Endothelial cell of umbilical vein (primary cell): ENCODE results near the gene IQCN. TPM values are rescaled to one million over a fixed set of nuclear protein-coding genes. Genes with fewer than 3 reads are reported as not detected.

Experiments used
- BruUV-seq: library from RNA; stranded (reverse); fragments of 400-500 nt; replicated peaks from 2 replicates; lab custom pipeline; 2021; lab: Mats Ljungman, UMichigan
- CTCF ChIA-PET: fragments of 300-600, 350-600 bp; sonication (Branson Sonifier 250); formaldehyde crosslinking; loops from one replicate; lab custom pipeline; 2021; ENCODE audit warnings: antibody characterized with exemption, inconsistent platforms; lab: Charles Lee
- POLR2A ChIA-PET: fragments of 300-600, 350-600 bp; sonication (Branson Sonifier 250); formaldehyde crosslinking; loops from one replicate; lab custom pipeline; 2021; ENCODE audit warnings: antibody characterized with exemption, inconsistent platforms; lab: Charles Lee
- DNase-seq: peaks from one replicate; pipeline ENCODE4 v3.0.0-alpha.2; 2011; ENCODE audit warnings: low read depth, low spot score
- FAIRE-seq: peaks from 2 replicates; lab custom pipeline; 2011; peaks lifted over from hg19 to GRCh38; lab: Jason Lieb, UNC
- H2AFZ ChIP-seq: 2 replicates; pipeline ENCODE4 v1.6.0; 2012; ENCODE audit warnings: low read depth, low read length, control low read depth, inconsistent platforms
- H3K27ac ChIP-seq: 2 replicates; pipeline ENCODE4 v1.5.1; 2011; ENCODE audit warnings: low read depth, mild to moderate bottlenecking, control low read depth, low read length, moderate library complexity; ENCODE audit not compliant: insufficient read depth
- H3K27me3 ChIP-seq, 2 experiments: 2 replicates each; pipeline versions ENCODE4 v1.6.0 to v1.6.1; 2011; ENCODE audit warnings: low read length in 2 of 2, mixed read lengths in 1 of 2; ENCODE audit not compliant: control insufficient read depth in 2 of 2, insufficient read depth in 2 of 2
- H3K36me3 ChIP-seq, 2 experiments: 2 replicates in 1 of 2; 3 replicates in 1 of 2; pipeline ENCODE4 v1.5.1; 2011; ENCODE audit warnings: low read length in 2 of 2, mild to moderate bottlenecking in 1 of 2, moderate library complexity in 1 of 2; ENCODE audit not compliant: control insufficient read depth in 2 of 2, insufficient read depth in 2 of 2; ENCODE audit errors: extremely low read depth in 1 of 2
- H3K4me1 ChIP-seq: 3 replicates; pipeline ENCODE4 v1.5.1; 2011; ENCODE audit warnings: mild to moderate bottlenecking, low read length; ENCODE audit not compliant: control insufficient read depth, insufficient read depth; ENCODE audit errors: extremely low read depth
- H3K4me2 ChIP-seq: 2 replicates; pipeline ENCODE4 v1.6.1; 2011; ENCODE audit warnings: low read length, control low read depth, mixed read lengths; ENCODE audit not compliant: insufficient read depth
- H3K4me3 ChIP-seq, 3 experiments: fragments of 200-600 bp in 1 of 3; sonication (generic), shearing (Covaris generic) in 1 of 3; replicated peaks in 1 of 3; 2 replicates each; pipeline ENCODE4 v1.5.1; 2011 to 2016; ENCODE audit warnings: control low read depth in 3 of 3, low read length in 3 of 3, mild to moderate bottlenecking in 2 of 3, inconsistent platforms in 1 of 3, low read depth in 1 of 3, moderate library complexity in 1 of 3; ENCODE audit not compliant: insufficient read depth in 1 of 3
- H3K79me2 ChIP-seq: 2 replicates; pipeline ENCODE4 v1.6.0; 2012; ENCODE audit warnings: low read length, inconsistent platforms; ENCODE audit not compliant: control insufficient read depth, insufficient read depth
- H3K9ac ChIP-seq: replicated peaks from 2 replicates; pipeline ENCODE3; 2011; ENCODE audit warnings: low read length, control low read depth; ENCODE audit not compliant: insufficient read depth; ENCODE audit errors: extremely low read depth
- H3K9me1 ChIP-seq: replicated peaks from 3 replicates; pipeline ENCODE4 v1.6.0; 2011; ENCODE audit warnings: mild to moderate bottlenecking, low read length; ENCODE audit not compliant: control insufficient read depth, insufficient read depth; ENCODE audit errors: extremely low read depth
- H3K9me3 ChIP-seq: replicated peaks from 2 replicates; pipeline ENCODE4 v1.5.1; 2012; ENCODE audit warnings: low read length, inconsistent platforms; ENCODE audit not compliant: control insufficient read depth, insufficient read depth
- H4K20me1 ChIP-seq: replicated peaks from 2 replicates; pipeline ENCODE3; 2011; ENCODE audit warnings: mild to moderate bottlenecking, low read length; ENCODE audit not compliant: control insufficient read depth, insufficient read depth; ENCODE audit errors: extremely low read depth
- CTCF ChIP-seq, 2 donors: IDR thresholded peaks; 1 replicate in 1 of 2; 2 replicates in 1 of 2; pipeline ENCODE4 v1.5.1; 2011; ENCODE audit warnings: low read length in 2 of 2, mild to moderate bottlenecking in 2 of 2, moderate library complexity in 2 of 2, control low read depth in 1 of 2, inconsistent platforms in 1 of 2, low read depth in 1 of 2; ENCODE audit not compliant: insufficient read depth in 1 of 2; ENCODE audit errors: extremely low read depth in 1 of 2
- EZH2 ChIP-seq: IDR thresholded peaks from 2 replicates; pipeline ENCODE4 v1.6.1; 2012; ENCODE audit warnings: borderline replicate concordance, low read depth, mild to moderate bottlenecking, moderate library complexity, low read length, inconsistent platforms; ENCODE audit not compliant: severe bottlenecking
- GATA2 ChIP-seq: IDR thresholded peaks from 2 replicates; pipeline ENCODE4 v1.7.0; 2011; ENCODE audit warnings: low read depth, mild to moderate bottlenecking, moderate library complexity, mixed read lengths, low read length; ENCODE audit not compliant: insufficient read length, insufficient read depth
- JUN ChIP-seq: IDR thresholded peaks from 2 replicates; pipeline ENCODE4 v1.6.1; 2011; ENCODE audit warnings: borderline replicate concordance, low read depth; ENCODE audit not compliant: insufficient read length, insufficient read depth
- POLR2A ChIP-seq: IDR thresholded peaks from 2 replicates; pipeline ENCODE4 v1.6.1; 2012; ENCODE audit warnings: low read depth, mild to moderate bottlenecking, control low read depth, low read length
- POLR2AphosphoS5 ChIP-seq: IDR thresholded peaks from 2 replicates; pipeline ENCODE4 v1.6.1; 2012; ENCODE audit warnings: low read depth, mild to moderate bottlenecking, control low read depth, low read length, moderate library complexity; ENCODE audit not compliant: insufficient read depth
- dilution Hi-C: fragments of 300-500 bp; cut with MboI; formaldehyde crosslinking; loops from one replicate; pipeline ENCODE4 v1.15.0; 2019; ENCODE audit warnings: low sequenced_read_pairs; ENCODE audit not compliant: extremely low pct_ligation_motif_present
- intact Hi-C: fragments of 100-400 bp; cut with micrococcal nuclease; formaldehyde crosslinking; loops from one replicate; pipeline ENCODE4 v1.10.0; 2022
- polyA plus RNA-seq, 4 experiments: library from polyadenylated mRNA; depleted of rRNA in 3 of 4; stranded (reverse) in 3 of 4; unstranded in 1 of 4; fragments of >200 nt; gene quantifications; 2 replicates each; pipeline versions ENCODE4 v1.2.1 to v1.2.3, GENCODE V29; 2011 to 2012; ENCODE audit warnings: missing spikeins in 1 of 4
- total RNA-seq: library from RNA; stranded (reverse); gene quantifications from 2 replicates; pipeline ENCODE4 v1.2.3, GENCODE V29; 2021

The IQCN gene
- total and polyA plus RNA-seq, 2 donors (not counting 3 experiments of a cell fraction or from before 2014, with no cell fraction given), result 1.5 to 3.0 TPM

DNA sequence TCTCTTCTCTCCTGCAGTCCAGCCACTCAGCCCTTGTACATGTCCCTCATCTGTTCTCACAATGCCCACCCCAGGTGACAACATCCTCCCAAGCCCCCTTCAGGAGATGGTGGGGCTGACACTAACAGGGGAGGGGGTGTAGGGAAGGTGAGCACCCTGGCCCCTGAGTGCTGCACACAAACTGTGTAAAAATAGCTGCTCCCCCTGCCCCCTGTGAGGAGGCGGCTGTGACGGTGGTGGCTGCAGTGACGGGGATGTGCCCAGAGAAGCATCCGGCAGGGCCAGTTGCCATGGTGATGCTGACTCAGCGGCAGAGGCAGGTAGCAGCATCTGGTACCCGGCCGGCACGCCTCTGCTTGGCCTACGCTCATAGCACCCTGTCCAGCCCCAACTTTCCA is 20.2 kb upstream of the IQCN start:
- H3K27me3 ChIP-seq, result no peaks in the 10 kb centered on the region
- no peaks in the 10 kb centered on the region for H4K20me1 ChIP-seq
- H3K36me3 ChIP-seq, result no peaks in the 10 kb centered on the region
- no peak overlapping the region for H3K27ac ChIP-seq
- peaks cover 16% of the 10 kb centered on the region for H3K4me1 ChIP-seq
- intact Hi-C loops, result no loop called here
- no peak overlapping the region for H3K9ac ChIP-seq
- dilution Hi-C loops, result no loop called here
- DNase-seq, result no peak
- no peak overlapping the region for H3K4me3 ChIP-seq
- CTCF ChIA-PET, result no interaction called here
- TF ChIP-seq EZH2 (no peak), POLR2A (no peak), CTCF (IDR thresholded peaks at IDR 0.05; ENCODE audit: extremely low read depth in 1 of 2, insufficient read depth in 1 of 2, low read depth in 1 of 2, low read length in 2 of 2) (no peak), GATA2 (no peak), POLR2AphosphoS5 (no peak), JUN (no peak)
- no peaks in the 10 kb centered on the region for H3K79me2 ChIP-seq
- H3K4me2 ChIP-seq, result no peak overlapping the region
- BruUV-seq, result no TSS peak
- FAIRE-seq, result no peak
- no peaks in the 10 kb centered on the region for H3K9me1 ChIP-seq
- no peaks in the 10 kb centered on the region for H3K9me3 ChIP-seq
- H2AFZ ChIP-seq, result no peak overlapping the region
- POLR2A ChIA-PET, result interaction anchor here (4.2 kb wide), 1 partner anchor 14 kb away, joined by 100 read pairs; the partner anchor contains the start of gene JUND
